Small intestine (tissue), 7 donors: Measurements from ENCODE around the gene OR6C6. TPM values are rescaled to one million over a fixed set of nuclear protein-coding genes. Genes with fewer than 3 reads are reported as not detected.

ENCODE experiments used
- DNase-seq, 2 donors: peaks; one replicate each; pipeline versions ENCODE4 v3.0.0 to v3.0.0-alpha.2; 2013
- FAIRE-seq: peaks from 2 replicates; lab custom pipeline; 2012; peaks lifted over from hg19 to GRCh38; lab: Jason Lieb, UNC
- H3K27ac ChIP-seq, 3 donors: one replicate each; pipeline ENCODE4 v1.5.1; 2013; ENCODE audit warnings: low read length in 2 of 3, mild to moderate bottlenecking in 2 of 3, control low read depth in 1 of 3, inconsistent platforms in 1 of 3, low read depth in 1 of 3, moderate library complexity in 1 of 3
- H3K27me3 ChIP-seq, 3 donors: one replicate each; pipeline ENCODE4 v1.6.1; 2013; ENCODE audit warnings: low read length in 3 of 3, inconsistent platforms in 1 of 3; ENCODE audit not compliant: control insufficient read depth in 3 of 3, insufficient read depth in 3 of 3
- H3K36me3 ChIP-seq, 3 donors: one replicate each; pipeline ENCODE4 v1.6.1; 2013; ENCODE audit warnings: low read length in 3 of 3, inconsistent platforms in 1 of 3, low read depth in 1 of 3, mild to moderate bottlenecking in 1 of 3, moderate library complexity in 1 of 3; ENCODE audit not compliant: control insufficient read depth in 3 of 3, insufficient read depth in 2 of 3
- H3K4me1 ChIP-seq, 3 donors: one replicate each; pipeline ENCODE4 v1.6.1; 2013; ENCODE audit warnings: low read length in 2 of 3, inconsistent platforms in 1 of 3, low read depth in 1 of 3, mild to moderate bottlenecking in 1 of 3, moderate library complexity in 1 of 3; ENCODE audit not compliant: control insufficient read depth in 3 of 3, insufficient read depth in 2 of 3
- H3K4me3 ChIP-seq, 3 donors: one replicate each; pipeline ENCODE4 v1.5.1; 2013; ENCODE audit warnings: low read length in 3 of 3, control low read depth in 1 of 3, inconsistent platforms in 1 of 3, low read depth in 1 of 3, mild to moderate bottlenecking in 1 of 3, moderate library complexity in 1 of 3
- H3K9me3 ChIP-seq, 2 donors: one replicate each; pipeline ENCODE4 v1.6.1; 2013; ENCODE audit warnings: low read depth in 1 of 2, low read length in 1 of 2; ENCODE audit not compliant: control insufficient read depth in 2 of 2, insufficient read depth in 1 of 2
- WGBS, 3 donors: extraction: QIAGEN DNeasy Blood & Tissue Kit; methylation state at CpG; one replicate each; pipeline ENCODE4 v1.1.7; 2013; 5-methylcytosine and 5-hydroxymethylcytosine counted together
- polyA plus RNA-seq, 4 donors: library from polyadenylated mRNA; stranded (reverse) in 3 of 4; unstranded in 1 of 4; fragments of 200-250 nt in 3 of 4; fragments of 120-200 nt in 1 of 4; gene quantifications; one replicate each; pipeline versions ENCODE4 v1.2.1 to v1.2.3, GENCODE V29; 2013
- donor health status: healthy with polysubstance abuse.
- donor health status: control.
- donor health status: control.
- donor health status: Bipolar disorder and iron deficiency.
- donor health status: healthy.

The OR6C6 gene
- polyA plus RNA-seq, 4 donors = not detected

DNA sequence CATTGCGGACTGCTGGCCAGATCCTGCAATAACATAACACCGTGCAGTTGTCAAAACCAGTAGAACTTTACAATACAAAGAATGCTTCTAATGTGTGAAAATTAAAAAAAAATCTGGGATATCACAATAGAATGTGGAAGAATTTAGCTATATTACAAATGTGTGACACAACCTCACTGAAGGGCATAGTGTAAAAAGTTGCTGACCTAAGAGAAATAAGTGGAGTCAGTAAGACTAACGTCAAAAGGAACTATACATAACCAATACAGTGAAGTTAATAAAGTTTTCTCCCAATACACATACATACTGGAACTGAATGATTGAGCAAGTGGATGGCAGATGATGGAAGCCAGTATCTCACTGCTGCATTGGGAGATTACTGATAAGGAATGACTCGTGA lies 39.5 kb downstream of the OR6C6 start:
- FAIRE-seq (no peak), DNase-seq (no peak)
- H3K27ac ChIP-seq = no peak overlapping the region
- WGBS, 3 donors = 79 to 92% (median 88%) methylated on average over 4 of the region's 4 CpGs
- H3K9me3 ChIP-seq = no peaks in the 10 kb centered on the region
- no peaks in the 10 kb centered on the region for H3K27me3 ChIP-seq
- H3K4me1 ChIP-seq = no peaks in the 10 kb centered on the region
- no peak overlapping the region for H3K4me3 ChIP-seq
- H3K36me3 ChIP-seq = no peaks in the 10 kb centered on the region

DNA sequence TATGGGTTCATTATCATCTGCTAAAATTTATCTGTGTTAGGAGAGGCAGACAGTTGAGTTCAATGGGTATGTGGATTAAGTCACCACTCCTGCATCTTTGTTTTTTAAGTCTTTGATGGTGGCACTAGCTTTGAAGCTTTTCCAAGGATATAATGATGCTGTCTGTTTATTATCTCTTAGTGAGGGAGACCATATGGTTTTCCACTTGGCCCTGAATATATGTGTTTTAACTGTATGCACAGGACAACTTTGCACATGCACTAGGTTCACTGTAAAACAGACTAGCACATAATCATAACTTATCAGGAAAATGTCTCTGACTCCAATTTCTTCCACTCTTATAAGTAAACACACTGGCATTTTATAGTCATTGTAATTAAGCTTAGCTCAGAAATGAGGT lies 43.1 kb downstream of the OR6C6 start:
- H3K4me3 ChIP-seq = no peak overlapping the region
- no peak for FAIRE-seq

GRCh38 chr12:55250944-55251343 lies 45.4 kb downstream of the OR6C6 start:
- 34 to 52% (median 39%) methylated on average over 3 of the region's 3 CpGs for WGBS, 3 donors
- no peak for FAIRE-seq

More for the DNA sequence above, 43.1 kb downstream of the OR6C6 start:
- Histone ChIP-seq H3K27ac (no peak overlapping the region), H3K36me3 (no peaks in the 10 kb centered on the region), H3K9me3 (no peaks in the 10 kb centered on the region), H3K4me1 (no peaks in the 10 kb centered on the region), H3K27me3 (no peaks in the 10 kb centered on the region)
- no peak for DNase-seq

GRCh38 chr12:55246159-55246558 lies 50.2 kb downstream of the OR6C6 start:
- 52 to 70% (median 67%) methylated on average over 1 of the region's 1 CpG for WGBS, 3 donors
- Histone ChIP-seq H3K9me3 (no peaks in the 10 kb centered on the region), H3K27ac (no peak overlapping the region), H3K4me3 (no peak overlapping the region), H3K4me1 (no peaks in the 10 kb centered on the region), H3K36me3 (no peaks in the 10 kb centered on the region), H3K27me3 (no peaks in the 10 kb centered on the region)
- FAIRE-seq = no peak
- DNase-seq = no peak

More at GRCh38 chr12:55250944-55251343, 45.4 kb downstream of the OR6C6 start:
- Histone ChIP-seq H3K27me3 (no peaks in the 10 kb centered on the region), H3K4me1 (no peaks in the 10 kb centered on the region), H3K27ac (no peak overlapping the region), H3K9me3 (no peaks in the 10 kb centered on the region), H3K36me3 (no peaks in the 10 kb centered on the region), H3K4me3 (no peak overlapping the region)
- no peak for DNase-seq

DNA sequence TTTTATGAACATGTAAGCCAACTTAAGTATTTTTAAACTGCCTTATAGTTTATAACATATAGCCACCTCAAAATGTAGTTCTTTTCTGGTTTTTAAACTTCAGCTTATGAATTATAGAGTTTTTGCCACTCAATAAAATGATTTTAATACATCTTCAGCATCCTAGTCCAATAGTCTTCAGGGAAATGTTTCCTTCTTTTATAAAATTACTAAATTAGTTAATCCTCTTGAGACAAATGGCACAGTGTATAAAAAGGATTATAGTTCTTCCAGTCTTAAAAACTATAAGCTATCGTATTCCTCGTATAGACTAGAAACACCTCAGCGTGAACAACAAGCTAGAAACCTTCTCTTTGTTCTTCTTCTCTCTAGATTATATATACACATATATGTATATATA lies 52.1 kb downstream of the OR6C6 start, which contains the start of gene OR6C74:
Gene OR6C74 (plus strand): TSS at position 301 of the 400 bp plus-strand sequence. CDS start 2,679 bp downstream, outside the sequence.
- 88 to 93% (median 91%) methylated on average over 3 of the region's 3 CpGs for WGBS, 3 donors
- Histone ChIP-seq H3K27me3 (no peaks in the 10 kb centered on the region), H3K36me3 (no peaks in the 10 kb centered on the region), H3K9me3 (no peaks in the 10 kb centered on the region), H3K4me1 (no peaks in the 10 kb centered on the region), H3K27ac (no peak within 1 kb of the TSS), H3K4me3 (no peak within 1 kb of the TSS)
- DNase-seq (no peak), FAIRE-seq (no peak)

Other genes with a start within 250 kb of the OR6C6 start
- gene OR9K2, start 170.2 kb downstream of the OR6C6 start, polyA plus RNA-seq = under 1 TPM in 1 of 4 donors, not detected in 3; 0.01 TPM
- gene OR10A7, start 75.5 kb downstream of the OR6C6 start, polyA plus RNA-seq = not detected
- gene OR6C74, start 52.0 kb downstream of the OR6C6 start, polyA plus RNA-seq = not detected
- gene OR6C1, start 17.8 kb upstream of the OR6C6 start, polyA plus RNA-seq = not detected
- gene OR6C3, start 34.2 kb upstream of the OR6C6 start, polyA plus RNA-seq = not detected
- gene OR6C75, start 66.4 kb upstream of the OR6C6 start, polyA plus RNA-seq = not detected
- not detected for gene OR6C65, start 104.0 kb upstream of the OR6C6 start, polyA plus RNA-seq
- gene OR6C76, start 129.7 kb upstream of the OR6C6 start, polyA plus RNA-seq = not detected
- gene OR6C2, start 147.5 kb upstream of the OR6C6 start, polyA plus RNA-seq = not detected
- gene OR6C70, start 173.6 kb upstream of the OR6C6 start, polyA plus RNA-seq = not detected
- not detected for gene OR6C68, start 195.8 kb upstream of the OR6C6 start, polyA plus RNA-seq